T-cell (primary cell): ENCODE measurements around the gene SCD5. TPM values are rescaled to one million over a fixed set of nuclear protein-coding genes. Genes with fewer than 3 reads are reported as not detected.

ENCODE experiments used
- ATAC-seq, 4 experiments: fragments of 200-7000 bp in 3 of 4; fragments of 150-1000 bp in 1 of 4; cut with Tn5 transposase; replicated peaks in 1 of 4; 1 replicate in 3 of 4; 2 replicates in 1 of 4; pipeline ENCODE4 v1.10.0; 2021; ENCODE audit warnings: moderate library complexity in 3 of 4, mild to moderate bottlenecking in 2 of 4, moderate number of reproducible peaks in 1 of 4
- CTCF ChIA-PET, 2 donors: fragments of 300-600 bp; sonication (Branson Sonifier 250); formaldehyde crosslinking; loops; one replicate each; lab custom pipeline; 2022; ENCODE audit warnings: antibody characterized with exemption in 2 of 2; lab: Charles Lee
- POLR2A ChIA-PET, 2 donors: fragments of 300-600 bp; sonication (Branson Sonifier 250); formaldehyde crosslinking; loops; one replicate each; lab custom pipeline; 2022; ENCODE audit warnings: antibody characterized with exemption in 2 of 2; lab: Charles Lee
- DNase-seq, 35 experiments: peaks; one replicate each; pipeline versions ENCODE4 v3.0.0 to v3.0.0-alpha.2; 2013 to 2023
- H3K27ac ChIP-seq: one replicate; pipeline ENCODE4 v1.5.1; 2013; ENCODE audit warnings: low read length
- H3K27me3 ChIP-seq, 2 experiments: replicated peaks in 1 of 2; 1 replicate in 1 of 2; 2 replicates in 1 of 2; pipeline versions ENCODE4 v1.6.1 to v1.7.0; 2013; ENCODE audit warnings: low read length in 1 of 2, mixed read lengths in 1 of 2; ENCODE audit not compliant: control insufficient read depth in 2 of 2, insufficient read depth in 2 of 2; ENCODE audit errors: extremely low read depth in 1 of 2
- H3K36me3 ChIP-seq, 2 donors: 1 replicate in 1 of 2; 2 replicates in 1 of 2; pipeline versions ENCODE4 v1.6.1 to v1.7.0; 2013; ENCODE audit warnings: low read length in 1 of 2; ENCODE audit not compliant: control insufficient read depth in 2 of 2, insufficient read depth in 1 of 2; ENCODE audit errors: extremely low read depth in 1 of 2
- H3K4me1 ChIP-seq, 2 experiments: 1 replicate in 1 of 2; 2 replicates in 1 of 2; pipeline versions ENCODE4 v1.6.1 to v1.7.0; 2013; ENCODE audit warnings: low read length in 2 of 2, mixed read lengths in 1 of 2; ENCODE audit not compliant: insufficient read depth in 2 of 2, control insufficient read depth in 1 of 2; ENCODE audit errors: extremely low read depth in 1 of 2
- H3K4me3 ChIP-seq, 2 donors: 1 replicate in 1 of 2; 2 replicates in 1 of 2; pipeline versions ENCODE4 v1.5.1 to v1.7.0; 2013; ENCODE audit warnings: mild to moderate bottlenecking in 2 of 2, low read length in 1 of 2, moderate library complexity in 1 of 2; ENCODE audit not compliant: control insufficient read depth in 1 of 2; ENCODE audit errors: extremely low read depth in 1 of 2
- H3K9me3 ChIP-seq: 2 replicates; pipeline ENCODE4 v1.7.0; 2013
- H3K27ac Mint-ChIP-seq, 2 donors: one replicate each; pipeline ENCODE4 v1.8.0; 2020 to 2021; ENCODE audit warnings: mild to moderate bottlenecking in 2 of 2, mixed read lengths in 2 of 2
- H3K27me3 Mint-ChIP-seq, 2 donors: one replicate each; pipeline ENCODE4 v1.8.0; 2021 to 2022; ENCODE audit warnings: mixed read lengths in 2 of 2
- H3K36me3 Mint-ChIP-seq: one replicate; pipeline ENCODE4 v1.8.0; 2021; ENCODE audit warnings: mixed read lengths
- H3K4me1 Mint-ChIP-seq, 3 donors: one replicate each; pipeline ENCODE4 v1.8.0; 2020 to 2022; ENCODE audit warnings: mixed read lengths in 3 of 3, mild to moderate bottlenecking in 1 of 3
- H3K4me3 Mint-ChIP-seq, 3 donors: one replicate each; pipeline ENCODE4 v1.8.0; 2020 to 2022; ENCODE audit warnings: mild to moderate bottlenecking in 3 of 3, mixed read lengths in 3 of 3, moderate library complexity in 3 of 3
- H3K9me3 Mint-ChIP-seq, 3 donors: one replicate each; pipeline ENCODE4 v1.8.0; 2020 to 2022; ENCODE audit warnings: mixed read lengths in 3 of 3
- WGBS: methylation state at CpG from one replicate; pipeline ENCODE4 v1.1.5; 2013; ENCODE audit warnings: missing lambda C conversion rate; ENCODE audit not compliant: insufficient coverage; 5-methylcytosine and 5-hydroxymethylcytosine counted together
- total RNA-seq, 35 experiments: library from RNA in 6 of 35; stranded (reverse) in 6 of 35; fragments of 120-200 nt in 1 of 35; gene quantifications; one replicate each; pipeline versions ENCODE4 v1.2.1 to v1.2.4 and lab custom pipeline; 2013 to 2026

SCD5 gene
- total RNA-seq, 5 donors from 2014 or later (not counting 1 experiment from before 2014, with no cell fraction given) = 0.72 to 2.0 (median 1.3) TPM

- Mint-ChIP-seq H3K4me1 (no peaks in the 10 kb centered on the region), H3K4me3 (no peak overlapping the region), H3K27me3 (peaks cover 2 to 4% of the 10 kb centered on the region in 2 donors), H3K36me3 (no peaks in the 10 kb centered on the region), H3K27ac (no peak overlapping the region), H3K9me3 (no peaks in the 10 kb centered on the region)
- Histone ChIP-seq H3K9me3 (no peaks in the 10 kb centered on the region), H3K4me3 (no peak overlapping the region), H3K27me3 (peaks cover 0 to 3% of the 10 kb centered on the region in 2 experiments), H3K36me3 (no peaks in the 10 kb centered on the region), H3K4me1 (no peaks in the 10 kb centered on the region), H3K27ac (no peak overlapping the region)
- DNase-seq = no peak
- no peak for ATAC-seq
- 93% methylated on average over 14 of the region's 18 CpGs for WGBS
- CTCF ChIA-PET = no interaction called here
- POLR2A ChIA-PET = no interaction called here
Observed at GRCh38 chr4:82692101-82692780, 106.4 kb downstream of the SCD5 start.

DNA sequence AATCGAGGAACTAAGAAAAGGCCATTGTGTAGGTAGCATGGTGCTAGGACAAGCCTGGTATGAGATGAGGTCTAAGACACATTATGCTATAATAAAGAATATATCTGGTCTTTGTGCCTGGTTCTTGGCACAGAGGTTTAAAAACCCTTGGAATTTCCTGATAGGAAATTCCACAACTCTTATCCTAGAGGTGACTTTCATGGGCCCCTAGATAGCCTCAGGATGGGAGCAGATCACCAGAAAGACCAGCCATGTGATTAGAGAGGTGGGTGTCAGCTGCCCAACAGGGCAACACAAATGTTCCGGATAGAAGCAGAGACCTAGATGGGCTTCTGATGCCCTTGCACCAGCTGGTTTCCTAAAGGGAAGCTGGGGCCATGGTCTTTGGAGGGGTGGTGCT is 107.2 kb downstream of the SCD5 start:
- Mint-ChIP-seq H3K4me3 (no peak overlapping the region), H3K36me3 (no peaks in the 10 kb centered on the region), H3K27ac (no peak overlapping the region), H3K9me3 (no peaks in the 10 kb centered on the region), H3K4me1 (no peaks in the 10 kb centered on the region), H3K27me3 (peaks cover 2 to 4% of the 10 kb centered on the region in 2 donors)
- ChIA-PET CTCF (no interaction called here), POLR2A (no interaction called here)
- no peaks in the 10 kb centered on the region for H3K36me3 ChIP-seq
- H3K4me3 ChIP-seq = no peak overlapping the region
- no peaks in the 10 kb centered on the region for H3K4me1 ChIP-seq
- no peak for DNase-seq
- WGBS = 100% methylated on average over 1 of the region's 2 CpGs
- H3K27me3 ChIP-seq = peaks cover 0 to 3% of the 10 kb centered on the region in 2 experiments
- no peaks in the 10 kb centered on the region for H3K9me3 ChIP-seq
- H3K27ac ChIP-seq = no peak overlapping the region
- no peak for ATAC-seq

- Mint-ChIP-seq H3K4me1 (no peaks in the 10 kb centered on the region), H3K27ac (no peak overlapping the region), H3K9me3 (no peaks in the 10 kb centered on the region), H3K36me3 (no peaks in the 10 kb centered on the region), H3K4me3 (no peak overlapping the region), H3K27me3 (peaks cover 4 to 10% of the 10 kb centered on the region in 2 donors)
- H3K4me1 ChIP-seq = no peaks in the 10 kb centered on the region
- no peaks in the 10 kb centered on the region for H3K9me3 ChIP-seq
- POLR2A ChIA-PET = no interaction called here
- 88% methylated on average over 6 of the region's 6 CpGs for WGBS
- H3K27me3 ChIP-seq = no peaks in the 10 kb centered on the region
- CTCF ChIA-PET = no interaction called here
- DNase-seq (no peak), ATAC-seq (no peak)
- H3K36me3 ChIP-seq = no peaks in the 10 kb centered on the region
- H3K4me3 ChIP-seq = no peak overlapping the region
- H3K27ac ChIP-seq = no peak overlapping the region
Observed at GRCh38 chr4:82688091-82688795, 110.4 kb downstream of the SCD5 start.

- DNase-seq = no peak
- H3K9me3 ChIP-seq = no peaks in the 10 kb centered on the region
- H3K4me3 ChIP-seq = no peak overlapping the region
- ChIA-PET POLR2A (no interaction called here), CTCF (no interaction called here)
- H3K27me3 ChIP-seq = no peaks in the 10 kb centered on the region
- Mint-ChIP-seq H3K36me3 (no peaks in the 10 kb centered on the region), H3K4me1 (no peaks in the 10 kb centered on the region), H3K27ac (no peak overlapping the region), H3K4me3 (no peak overlapping the region), H3K9me3 (no peaks in the 10 kb centered on the region), H3K27me3 (peaks cover 4 to 10% of the 10 kb centered on the region in 2 donors)
- 73% methylated on average over 5 of the region's 6 CpGs for WGBS
- no peaks in the 10 kb centered on the region for H3K4me1 ChIP-seq
- H3K36me3 ChIP-seq = no peaks in the 10 kb centered on the region
- ATAC-seq = no peak
- H3K27ac ChIP-seq = no peak overlapping the region
Observed at GRCh38 chr4:82687531-82687930, 111.1 kb downstream of the SCD5 start.

- peaks cover 4 to 21% of the 10 kb centered on the region in 2 donors for H3K27me3 Mint-ChIP-seq
- no peak for DNase-seq
- no peaks in the 10 kb centered on the region for H3K9me3 Mint-ChIP-seq
- Histone ChIP-seq H3K27ac (no peak overlapping the region), H3K36me3 (no peaks in the 10 kb centered on the region), H3K4me1 (no peaks in the 10 kb centered on the region), H3K4me3 (no peak overlapping the region), H3K27me3 (peaks cover 0 to 3% of the 10 kb centered on the region in 2 experiments), H3K9me3 (no peaks in the 10 kb centered on the region)
- WGBS = no CpG with 5 or more reads among the region's 1 CpG
- no peaks in the 10 kb centered on the region for H3K36me3 Mint-ChIP-seq
- H3K4me3 Mint-ChIP-seq = no peak overlapping the region
- ATAC-seq = no peak
- H3K27ac Mint-ChIP-seq = no peak overlapping the region
- no peaks in the 10 kb centered on the region for H3K4me1 Mint-ChIP-seq
- POLR2A ChIA-PET = no interaction called here
- CTCF ChIA-PET = no interaction called here
Observed at GRCh38 chr4:82681754-82682153, 116.8 kb downstream of the SCD5 start.

GRCh38 chr4:82680834-82681233 is 117.8 kb downstream of the SCD5 start:
- Histone ChIP-seq H3K9me3 (no peaks in the 10 kb centered on the region), H3K4me3 (no peak overlapping the region), H3K27ac (no peak overlapping the region), H3K27me3 (peaks cover 0 to 3% of the 10 kb centered on the region in 2 experiments), H3K4me1 (no peaks in the 10 kb centered on the region), H3K36me3 (no peaks in the 10 kb centered on the region)
- DNase-seq = no peak
- ChIA-PET POLR2A (no interaction called here), CTCF (no interaction called here)
- Mint-ChIP-seq H3K27me3 (peaks cover 4 to 21% of the 10 kb centered on the region in 2 donors), H3K9me3 (no peaks in the 10 kb centered on the region), H3K4me1 (no peaks in the 10 kb centered on the region), H3K36me3 (no peaks in the 10 kb centered on the region), H3K4me3 (no peak overlapping the region), H3K27ac (no peak overlapping the region)
- no peak for ATAC-seq
- 67% methylated on average over 4 of the region's 9 CpGs for WGBS
